Activated CD8-positive, alpha-beta memory T cell treated with anti-CD3 and anti-CD28 coated beads, Interleukin-2, amount 50 U/mL, for 24 hours (primary cell): ENCODE measurements around the gene CSGALNACT2.

Experiments used
- DNase-seq: peaks from one replicate; pipeline ENCODE4 v3.0.0-alpha.2; 2020; ENCODE audit errors: extremely low read depth

CSGALNACT2 gene

GRCh38 chr10:43186150-43186549 lies 47.9 kb downstream of the CSGALNACT2 start:
- no peak for DNase-seq

DNA sequence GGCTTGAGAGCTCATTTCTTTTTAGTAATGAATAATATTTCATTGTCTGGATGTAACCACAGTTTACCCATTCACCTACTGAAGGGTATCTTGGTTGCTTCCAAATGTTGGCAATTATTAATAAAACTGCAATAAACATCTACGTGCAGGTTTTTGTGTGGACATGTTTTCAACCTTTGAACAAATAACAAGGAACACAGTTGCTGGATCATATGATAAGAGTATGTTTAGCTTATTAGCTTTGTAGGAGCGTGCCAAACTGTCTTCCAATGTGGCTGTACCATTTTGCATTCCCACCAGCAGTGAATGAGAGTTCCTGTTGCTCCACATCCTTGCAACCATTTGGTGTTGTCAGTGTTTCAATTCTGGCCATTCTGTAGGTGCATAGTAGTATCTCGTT lies 49.0 kb downstream of the CSGALNACT2 start:
- no peak for DNase-seq

- DNase-seq, result no peak
Observed at GRCh38 chr10:43188702-43189101, 50.5 kb downstream of the CSGALNACT2 start.

DNA sequence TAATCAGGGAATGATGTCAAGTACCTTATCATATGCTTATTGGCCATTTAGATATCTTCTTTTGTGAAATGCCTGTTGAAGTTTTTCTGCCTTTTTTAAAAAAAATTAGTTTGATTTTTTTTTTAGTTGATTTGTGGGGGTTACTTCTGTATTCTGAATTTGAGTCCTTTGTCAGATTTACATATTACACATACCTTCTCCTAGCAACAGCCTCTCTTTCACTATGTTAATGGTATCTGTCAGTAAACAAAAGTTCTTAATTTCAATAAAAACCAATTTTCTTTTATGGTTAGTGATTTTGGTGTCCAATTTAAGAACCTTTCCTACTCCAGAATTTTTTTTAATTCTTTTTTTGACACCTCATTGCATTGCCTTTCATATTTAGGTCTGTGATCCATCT lies 52.0 kb downstream of the CSGALNACT2 start:
- no peak for DNase-seq

- no peak for DNase-seq
Observed at GRCh38 chr10:43190775-43191174, 52.5 kb downstream of the CSGALNACT2 start.

DNA sequence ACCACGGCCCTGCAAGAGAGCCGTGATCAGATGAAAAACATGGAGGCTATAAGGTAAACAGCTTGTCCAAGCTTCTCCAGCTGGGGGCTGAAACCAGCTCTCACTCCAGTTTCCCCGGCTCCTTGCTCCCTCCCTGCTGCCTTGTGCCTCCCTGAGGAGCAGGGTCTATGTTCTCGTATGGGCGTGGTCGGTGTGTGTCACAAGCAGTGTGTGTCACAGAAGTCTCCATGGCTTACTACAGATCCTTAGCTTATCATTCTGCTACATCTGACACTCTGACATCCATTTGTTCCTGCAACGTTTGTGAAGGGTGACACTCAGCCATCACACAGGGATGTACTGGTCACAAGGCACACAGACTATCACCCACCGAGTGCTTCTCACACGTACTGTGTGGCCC lies 54.6 kb downstream of the CSGALNACT2 start:
- no peak for DNase-seq

DNA sequence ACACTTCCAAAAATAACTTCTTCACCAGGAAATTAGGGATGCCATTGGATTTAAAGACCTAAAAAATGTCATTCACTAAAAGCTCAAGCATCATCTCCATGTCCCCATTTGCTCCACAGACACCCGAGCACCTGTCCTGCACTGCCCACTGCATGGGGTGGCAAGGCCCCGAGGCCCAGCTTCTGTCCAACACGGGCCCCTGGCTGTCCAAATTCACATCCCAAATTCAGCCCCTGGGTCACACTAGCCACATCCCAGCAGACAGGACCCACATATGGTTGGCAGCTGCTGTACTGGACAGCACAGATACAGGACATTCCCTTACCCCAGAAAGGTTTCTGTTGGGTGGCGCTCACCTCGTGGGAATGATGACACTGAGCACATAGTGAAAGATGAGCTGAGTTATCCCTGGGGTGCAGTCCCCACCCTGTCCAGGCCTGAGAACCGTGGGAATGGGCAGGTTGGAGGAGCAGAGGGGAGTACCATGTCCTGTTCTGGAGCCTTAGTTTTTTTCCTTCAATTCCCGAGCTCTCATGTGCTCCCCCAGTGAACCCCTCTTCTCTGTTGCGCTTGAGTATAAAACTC lies 55.3 kb downstream of the CSGALNACT2 start:
- no peak for DNase-seq

DNA sequence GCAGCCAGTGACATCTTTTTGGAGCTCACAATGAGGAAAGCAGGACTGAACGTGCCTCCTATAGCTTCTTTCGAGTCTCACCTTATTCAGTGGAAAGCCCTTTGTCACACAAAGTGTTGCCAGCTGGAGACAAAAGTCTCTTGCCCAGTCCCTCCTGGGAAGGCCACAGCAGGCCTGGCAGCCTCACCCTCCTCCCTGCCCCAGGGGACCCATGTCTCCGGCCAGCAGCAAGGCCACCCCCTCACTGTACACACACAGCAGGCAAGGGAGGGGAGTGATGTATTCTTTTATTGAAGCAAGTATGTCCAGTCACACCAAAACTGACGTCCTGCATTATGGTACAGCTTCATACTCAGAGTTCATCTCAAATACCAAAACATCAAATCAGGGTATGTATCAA lies 56.0 kb downstream of the CSGALNACT2 start:
- DNase-seq, result no peak

DNA sequence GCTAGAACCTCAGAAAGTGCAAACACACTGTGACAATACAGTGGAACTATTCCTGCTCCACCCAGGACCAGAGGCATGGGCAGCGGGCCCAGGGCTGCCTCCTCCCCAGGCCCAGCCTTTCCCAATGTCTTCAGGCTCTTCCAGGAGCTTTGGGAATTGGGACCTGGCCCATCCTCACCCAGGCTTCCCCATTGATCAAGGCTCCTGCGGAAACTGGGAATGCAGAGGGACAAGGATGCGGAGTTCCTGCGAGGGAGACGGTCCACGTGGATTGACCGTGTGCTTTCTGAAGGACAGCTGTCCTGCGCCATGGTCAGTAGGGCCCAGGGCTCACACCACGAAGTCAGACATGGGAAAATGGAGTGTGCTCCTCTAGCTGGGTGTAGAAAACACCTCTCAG lies 56.6 kb downstream of the CSGALNACT2 start:
- DNase-seq, result no peak

GRCh38 chr10:43195557-43195956 lies 57.3 kb downstream of the CSGALNACT2 start:
- DNase-seq, result no peak

- no peak for DNase-seq
Observed at GRCh38 chr10:43196131-43196980, 58.1 kb downstream of the CSGALNACT2 start.

- DNase-seq, result no peak
Observed at GRCh38 chr10:43196981-43197833, 59.0 kb downstream of the CSGALNACT2 start.

DNA sequence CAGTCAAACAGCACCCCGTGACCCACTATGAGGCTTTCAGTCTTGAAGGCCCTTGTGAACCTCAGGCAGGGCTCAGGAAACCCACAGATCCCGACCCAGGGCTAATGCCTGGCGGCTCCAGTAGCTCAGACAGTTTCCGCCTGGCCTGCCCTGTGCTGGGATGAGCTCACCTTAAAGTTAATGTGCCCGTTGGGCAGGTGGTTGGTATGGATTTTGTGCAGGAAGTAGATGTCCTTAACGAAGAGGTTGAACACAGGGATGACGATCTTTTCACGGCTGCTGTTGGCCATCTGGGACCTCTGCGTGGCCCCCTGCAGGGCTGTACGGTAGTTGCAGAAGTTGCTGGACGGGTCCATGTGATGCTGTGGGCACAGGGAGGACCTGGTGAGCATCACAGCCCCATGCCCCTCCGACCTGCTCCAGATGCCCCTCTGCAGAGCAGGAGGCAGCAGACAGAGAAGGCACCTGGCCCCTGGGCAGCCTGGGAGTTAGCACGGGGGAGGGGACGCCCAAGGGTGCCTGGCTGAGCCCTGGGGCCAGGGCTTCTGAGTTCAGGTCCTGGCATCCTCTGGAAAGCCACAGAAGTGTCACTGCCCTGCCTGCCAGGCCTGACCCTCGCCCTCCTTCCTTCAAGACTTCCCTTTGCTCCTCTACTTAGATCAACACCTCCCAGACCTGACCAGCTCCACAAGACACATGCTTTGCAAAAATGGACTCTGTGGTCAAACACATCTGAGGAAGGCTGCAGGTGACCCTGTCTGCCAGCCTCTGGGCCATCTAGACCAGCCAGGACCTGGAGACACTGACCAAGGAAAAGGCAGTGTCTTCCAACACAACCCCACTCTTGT lies 59.8 kb downstream of the CSGALNACT2 start:
- no peak for DNase-seq

DNA sequence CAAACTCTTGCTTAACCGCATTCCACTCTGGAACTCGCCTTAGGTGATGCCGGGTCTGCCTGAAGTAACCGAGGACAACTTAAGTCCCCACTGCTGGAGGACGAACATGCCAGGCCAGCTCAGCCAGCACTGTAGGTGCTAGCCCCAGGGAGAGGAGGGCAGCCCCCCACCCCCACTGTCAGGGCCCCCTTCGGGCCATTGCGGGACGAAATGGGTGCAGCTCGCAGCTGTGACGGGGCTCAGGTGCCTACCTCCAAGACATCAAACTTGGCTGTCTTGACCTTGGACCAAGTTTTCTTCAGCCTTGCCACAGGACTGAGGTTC lies 60.4 kb downstream of the CSGALNACT2 start:
- no peak for DNase-seq

DNA sequence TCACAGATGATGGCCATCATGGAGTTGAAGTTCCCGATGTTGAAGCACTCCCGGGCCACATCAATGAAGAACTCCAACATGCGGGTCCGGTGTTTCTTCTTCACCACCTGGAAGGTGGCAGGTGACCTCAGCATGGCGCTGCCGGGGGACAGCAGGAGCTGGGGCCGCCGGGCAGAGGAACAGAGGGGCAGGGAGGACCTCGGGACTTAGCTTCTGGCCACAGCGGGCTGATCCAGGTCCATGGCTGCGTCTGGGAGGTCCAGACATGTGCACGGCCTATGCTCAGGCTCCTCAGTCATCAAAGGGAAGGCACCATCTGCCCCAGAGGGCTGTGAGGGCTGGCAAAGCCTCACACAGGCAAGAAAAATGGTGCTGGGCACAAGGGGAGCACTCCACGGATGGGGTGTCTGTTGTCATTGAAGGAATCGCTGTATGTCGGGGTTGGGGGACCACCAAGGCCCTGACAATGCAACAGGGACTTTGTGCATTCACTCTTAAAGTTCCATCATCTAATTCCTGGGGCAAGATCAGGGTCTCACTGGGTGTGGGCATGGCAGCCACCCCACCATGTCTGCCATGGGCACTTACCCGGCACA lies 60.9 kb downstream of the CSGALNACT2 start:
- DNase-seq, result no peak

DNA sequence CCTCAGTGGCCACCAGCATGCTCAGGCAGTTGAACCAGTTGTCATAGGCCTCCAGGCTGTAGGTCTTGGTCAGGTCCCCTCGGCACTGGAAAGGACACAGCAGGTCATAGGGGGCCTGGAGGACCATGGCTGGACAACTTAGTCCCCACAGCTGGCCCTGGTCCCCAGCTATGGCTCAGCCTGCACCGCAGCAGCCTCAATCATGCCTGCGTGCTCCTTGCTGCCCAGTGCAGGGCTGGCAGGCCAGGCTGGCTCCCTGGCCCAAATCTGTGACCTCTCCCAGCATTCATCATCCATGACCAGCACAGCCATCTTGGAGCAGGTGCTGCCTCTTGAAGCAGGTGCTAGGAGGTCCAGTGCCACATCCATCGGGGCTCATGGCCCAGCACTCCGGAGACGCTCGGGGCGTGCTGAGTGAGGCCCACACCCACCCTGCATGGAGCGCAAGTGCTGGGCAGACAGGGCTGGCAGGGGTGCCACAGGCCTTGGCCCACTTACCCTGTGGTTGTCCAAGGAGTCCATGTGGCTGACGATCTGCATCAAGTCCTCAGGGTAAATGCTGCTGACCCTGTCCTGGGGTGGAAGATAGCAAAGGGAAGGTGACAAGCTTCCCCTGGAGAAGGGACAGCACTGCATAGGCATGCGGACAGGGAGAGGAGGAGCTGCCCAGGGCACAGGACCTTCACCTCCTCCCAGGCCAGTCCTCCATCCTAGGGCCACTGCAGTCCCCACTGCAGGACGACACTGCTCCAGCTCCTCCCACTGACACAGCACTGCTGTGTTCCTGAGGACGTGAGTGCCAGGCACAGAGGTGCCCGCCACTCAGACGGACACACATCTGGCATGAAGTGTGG lies 61.7 kb downstream of the CSGALNACT2 start:
- no peak for DNase-seq

DNA sequence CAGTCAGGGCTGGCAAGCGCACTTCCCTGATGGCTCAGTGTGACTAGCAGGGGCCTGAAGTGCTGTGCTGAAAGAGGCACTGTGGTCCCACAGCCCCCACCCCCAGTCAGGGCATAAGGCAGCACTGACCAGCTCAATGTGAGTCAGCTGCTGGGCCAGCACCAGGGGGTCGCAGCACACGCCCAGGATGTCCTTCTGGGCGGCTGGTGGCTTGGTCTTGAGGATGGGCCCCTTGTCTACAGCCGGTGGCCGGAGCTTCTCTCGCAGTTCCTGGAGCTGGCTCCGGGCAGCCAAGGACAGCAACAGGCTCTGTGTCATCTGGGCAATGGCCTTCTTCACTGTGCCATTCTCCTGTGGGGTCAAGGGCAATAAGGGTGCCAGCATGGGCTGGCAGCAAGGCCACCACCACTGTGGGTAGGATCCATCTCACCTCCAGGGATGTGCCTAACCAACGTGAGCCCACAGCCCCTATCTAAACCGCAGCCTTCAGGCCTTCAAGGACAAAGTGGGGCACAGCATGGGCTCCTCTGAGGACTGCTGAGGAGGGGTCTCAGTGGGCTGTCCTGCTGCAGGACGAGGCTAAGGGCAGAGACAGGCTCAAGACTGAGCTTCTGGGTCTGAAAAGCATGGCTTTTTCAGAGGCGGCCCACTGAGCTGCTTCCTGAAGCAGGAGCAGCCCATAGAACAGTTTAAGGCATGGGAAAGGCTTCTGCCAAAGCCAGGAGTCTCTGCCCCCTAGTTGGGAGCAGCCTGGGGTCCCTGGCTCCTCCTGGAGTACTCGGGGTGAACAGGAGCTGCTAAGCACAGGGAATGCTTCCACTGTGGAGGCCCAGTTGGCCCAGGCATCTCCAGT lies 62.5 kb downstream of the CSGALNACT2 start:
- DNase-seq, result no peak

GRCh38 chr10:43201545-43202131 lies 63.4 kb downstream of the CSGALNACT2 start:
- DNase-seq, result no peak

- DNase-seq, result no peak
Observed at GRCh38 chr10:43202224-43202656, 64.0 kb downstream of the CSGALNACT2 start.
